HepG2 (cell line): ENCODE measurements around the gene THRAP3. TPM values are rescaled to one million over a fixed set of nuclear protein-coding genes. Genes with fewer than 3 reads are reported as not detected.

ENCODE experiments used
- ARID2 ChIP-seq: sonication (generic); formaldehyde crosslinking; IDR thresholded peaks from 2 replicates; pipeline ENCODE4 v1.8.1; 2022; ENCODE audit warnings: mild to moderate bottlenecking, missing genetic modification reagents, borderline replicate concordance
- ATF1 ChIP-seq: IDR thresholded peaks from 2 replicates; pipeline ENCODE4 v1.6.1; 2016; ENCODE audit warnings: mild to moderate bottlenecking, control low read depth
- ATF2 ChIP-seq: sonication (generic); formaldehyde crosslinking; IDR thresholded peaks from 2 replicates; pipeline ENCODE4 v1.4.0; 2020; ENCODE audit warnings: missing genetic modification reagents
- GATA4 ChIP-seq: sonication (generic); IDR thresholded peaks from 2 replicates; pipeline ENCODE4 v1.6.1; 2016; ENCODE audit warnings: antibody characterized with exemption, low read depth, borderline replicate concordance
- GZF1 ChIP-seq: sonication (generic); formaldehyde crosslinking; IDR thresholded peaks from 2 replicates; pipeline ENCODE4 v1.5.1; 2020; ENCODE audit warnings: mild to moderate bottlenecking, missing genetic modification reagents
- HOXA3 ChIP-seq: sonication (generic); formaldehyde crosslinking; IDR thresholded peaks from 2 replicates; pipeline ENCODE4 v1.5.0; 2020; ENCODE audit warnings: missing genetic modification reagents
- KDM1A ChIP-seq: IDR thresholded peaks from 2 replicates; pipeline ENCODE4 v1.6.1; 2016; ENCODE audit warnings: missing compliant biosample characterization
- MAFF ChIP-seq: IDR thresholded peaks from 2 replicates; pipeline ENCODE4 v1.6.1; 2011; ENCODE audit warnings: low read depth, low read length, improper control_type of control experiment
- MYC ChIP-seq: sonication (generic); formaldehyde crosslinking; IDR thresholded peaks from 2 replicates; pipeline ENCODE4 v1.9.0; 2021; ENCODE audit warnings: missing genetic modification reagents, borderline replicate concordance
- NFE2L1 ChIP-seq: sonication (generic); formaldehyde crosslinking; IDR thresholded peaks from 2 replicates; pipeline ENCODE4 v1.4.0; 2020; ENCODE audit warnings: missing genetic modification reagents, mild to moderate bottlenecking, borderline replicate concordance
- PCBP1 ChIP-seq: fragments of 200-400 bp; formaldehyde crosslinking; IDR thresholded peaks from 2 replicates; pipeline ENCODE4 v1.6.1; 2017; ENCODE audit warnings: mild to moderate bottlenecking, low read depth, low read length, borderline replicate concordance
- PRPF4 ChIP-seq: fragments of 200-400 bp; formaldehyde crosslinking; IDR thresholded peaks from 2 replicates; pipeline ENCODE4 v1.6.1; 2016; ENCODE audit warnings: low read length, low read depth; ENCODE audit not compliant: poor library complexity, severe bottlenecking
- RBFOX2 ChIP-seq: fragments of 200-400 bp; formaldehyde crosslinking; IDR thresholded peaks from 2 replicates; pipeline ENCODE4 v1.6.1; 2017; ENCODE audit warnings: low read depth, mild to moderate bottlenecking, low read length
- RFXANK ChIP-seq: IDR thresholded peaks from 2 replicates; pipeline ENCODE4 v1.6.1; 2016
- STAT6 ChIP-seq: sonication (generic); formaldehyde crosslinking; IDR thresholded peaks from 2 replicates; pipeline ENCODE4 v1.4.0; 2020; ENCODE audit warnings: missing genetic modification reagents, mild to moderate bottlenecking, borderline replicate concordance
- TMF1 ChIP-seq: sonication (generic); formaldehyde crosslinking; IDR thresholded peaks from 2 replicates; pipeline ENCODE4 v1.8.1; 2022; ENCODE audit warnings: low read depth, missing genetic modification reagents
- TRIM24 ChIP-seq: sonication (generic); formaldehyde crosslinking; IDR thresholded peaks from 2 replicates; pipeline ENCODE4 v1.8.0; 2022; ENCODE audit warnings: mild to moderate bottlenecking, missing genetic modification reagents
- U2AF1 ChIP-seq: fragments of 200-400 bp; formaldehyde crosslinking; optimal IDR thresholded peaks from 2 replicates; pipeline ENCODE3; 2017; ENCODE audit warnings: mild to moderate bottlenecking, low read depth, low read length
- USF2 ChIP-seq, 2 experiments: sonication (generic) in 1 of 2; formaldehyde crosslinking in 1 of 2; IDR thresholded peaks; 2 replicates each; pipeline versions ENCODE4 v1.5.1 to v1.6.1; 2011 to 2020; ENCODE audit warnings: borderline replicate concordance in 1 of 2, low read depth in 1 of 2, low read length in 1 of 2, mild to moderate bottlenecking in 1 of 2, missing genetic modification reagents in 1 of 2, moderate library complexity in 1 of 2
- YEATS4 ChIP-seq: sonication (generic); formaldehyde crosslinking; IDR thresholded peaks from 2 replicates; pipeline ENCODE4 v1.4.0; 2020; ENCODE audit warnings: missing genetic modification reagents, borderline replicate concordance
- ZNF550 ChIP-seq: sonication (generic); formaldehyde crosslinking; IDR thresholded peaks from 2 replicates; pipeline ENCODE4 v1.4.0; 2020; ENCODE audit warnings: mild to moderate bottlenecking, missing genetic modification reagents, borderline replicate concordance
- ZNF737 ChIP-seq: sonication (generic); formaldehyde crosslinking; IDR thresholded peaks from 2 replicates; pipeline ENCODE4 v1.5.0; 2020; ENCODE audit warnings: missing genetic modification reagents, mild to moderate bottlenecking, borderline replicate concordance
- polyA plus RNA-seq, 8 experiments: library from polyadenylated mRNA; depleted of rRNA in 3 of 8; stranded (reverse) in 7 of 8; unstranded in 1 of 8; fragments of >200 nt; fragmentation: Illumina TruSeq in 4 of 8; extraction: Trizol in 4 of 8; gene quantifications; 2 replicates each; pipeline versions ENCODE4 v1.2.1 to v1.2.3, GENCODE V29; 2011 to 2016; ENCODE audit warnings: low read depth in 4 of 8, missing spikeins in 1 of 8, mixed read lengths in 1 of 8; ENCODE audit not compliant: insufficient read depth in 1 of 8
- total RNA-seq, 5 experiments: library from RNA; depleted of rRNA; stranded (reverse); fragments of >200 nt; fragmentation: Illumina TruSeq; extraction: Trizol; gene quantifications; 2 replicates each; pipeline ENCODE4 v1.2.3, GENCODE V29; 2016; ENCODE audit warnings: low read depth in 1 of 5

Gene THRAP3
- total and polyA plus RNA-seq, 2 of the 13 experiments (the other 11 are each of a cell fraction or from before 2014, with no cell fraction given): 45.0 to 92.6 TPM

- peak; percentile 33; the same call in 1 of the 2 replicates for TF ChIP-seq HOXA3 (CRISPR knock-in tag)
- TF ChIP-seq RFXANK (CRISPR knock-in tag): 0 out of 2 replicates have a peak, but pooled peaks have one; percentile 7
- TF ChIP-seq U2AF1: no peak
- TF ChIP-seq PRPF4: no peak
- TF ChIP-seq PCBP1: peak; percentile 76; the same call in 1 of the 2 replicates
- TF ChIP-seq YEATS4 (CRISPR knock-in tag): peak; percentile 51; the same call in 1 of the 2 replicates
- peak; percentile 54; the same call in 1 of the 2 replicates for TF ChIP-seq MYC (CRISPR knock-in tag)
- no peak for TF ChIP-seq NFE2L1
- TF ChIP-seq RBFOX2: peak; percentile 84; the same call in 1 of the 2 replicates
- 0 out of 2 replicates have a peak, but pooled peaks have one; percentile 27 for TF ChIP-seq GZF1 (CRISPR knock-in tag)
- no peak for TF ChIP-seq ZNF737 (CRISPR knock-in tag)
- TF ChIP-seq TRIM24 (CRISPR knock-in tag): no peak
- no peak for TF ChIP-seq USF2 (IDR thresholded peaks at IDR 0.05; ENCODE audit: low read depth, low read length)
- TF ChIP-seq USF2 (CRISPR knock-in tag; IDR thresholded peaks at IDR 0.05; ENCODE audit: borderline replicate concordance): no peak
- peak; percentile 78; the same call in 1 of the 2 replicates for TF ChIP-seq ZNF550 (CRISPR knock-in tag)
- TF ChIP-seq TMF1 (CRISPR knock-in tag): 0 out of 2 replicates have a peak, but pooled peaks have one; percentile 31
- TF ChIP-seq ARID2 (CRISPR knock-in tag): no peak
- no peak for TF ChIP-seq ATF2 (CRISPR knock-in tag)
- TF ChIP-seq KDM1A (CRISPR knock-in tag): no peak
- no peak for TF ChIP-seq ATF1
- no peak for TF ChIP-seq GATA4
- no peak for TF ChIP-seq MAFF
- TF ChIP-seq STAT6: 0 out of 2 replicates have a peak, but pooled peaks have one; percentile 50
These were observed 82.1 kb downstream of the THRAP3 start, which contains the start of gene SH3D21 (continued) for GRCh38 chr1:36306210-36306901.
